ENCODE data around the gene NUPR1. TPM values are rescaled to one million over a fixed set of nuclear protein-coding genes. Genes with fewer than 3 reads are reported as not detected.

NUPR1 gene
- total and polyA plus RNA-seq, 2 of the 13 experiments (the other 11 are each of a cell fraction or from before 2014, with no cell fraction given): 18.0 to 25.6 TPM

GRCh38 chr16:28549301-28549899 lies 10.6 kb upstream of the NUPR1 start (continued):
- TF ChIP-seq NFE2L1 (CRISPR knock-in tag; IDR thresholded peaks at IDR 0.05; ENCODE audit: borderline replicate concordance) (no peak), TBP (CRISPR knock-in tag; IDR thresholded peaks at IDR 0.05) (no peak), PCBP1 (IDR thresholded peaks at IDR 0.05; ENCODE audit: borderline replicate concordance, low read depth, low read length) (no peak), IKZF5 (CRISPR knock-in tag; IDR thresholded peaks at IDR 0.05) (no peak), HMG20B (CRISPR knock-in tag; conservative IDR thresholded peaks at IDR 0.05) (no peak), EED (CRISPR knock-in tag; IDR thresholded peaks at IDR 0.05) (no peak), ZFP1 (CRISPR knock-in tag; IDR thresholded peaks at IDR 0.05) (no peak), ZNF468 (CRISPR knock-in tag; IDR thresholded peaks at IDR 0.05) (no peak), GZF1 (CRISPR knock-in tag; IDR thresholded peaks at IDR 0.05) (no peak), SAP130 (CRISPR knock-in tag; IDR thresholded peaks at IDR 0.05; ENCODE audit: low read depth) (0 out of 2 replicates have a peak, but pooled peaks have one; percentile 33), ZNF766 (CRISPR knock-in tag; IDR thresholded peaks at IDR 0.05; ENCODE audit: borderline replicate concordance) (no peak), ZSCAN9 (CRISPR knock-in tag; IDR thresholded peaks at IDR 0.05; ENCODE audit: borderline replicate concordance) (0 out of 2 replicates have a peak, but pooled peaks have one; percentile 42), ZBTB38 (CRISPR knock-in tag; IDR thresholded peaks at IDR 0.05) (0 out of 2 replicates have a peak, but pooled peaks have one; percentile 31), ZNF841 (CRISPR knock-in tag; IDR thresholded peaks at IDR 0.05; ENCODE audit: borderline replicate concordance) (no peak), ZBTB25 (CRISPR knock-in tag; IDR thresholded peaks at IDR 0.05) (no peak), ZGPAT (CRISPR knock-in tag; IDR thresholded peaks at IDR 0.05) (no peak), IRF2 (CRISPR knock-in tag; IDR thresholded peaks at IDR 0.05) (peak; percentile 58; the same call in 1 of the 2 replicates), NFIB (CRISPR knock-in tag; IDR thresholded peaks at IDR 0.05; ENCODE audit: borderline replicate concordance) (no peak), MEIS2 (CRISPR knock-in tag; IDR thresholded peaks at IDR 0.05) (no peak), ZNF136 (CRISPR knock-in tag; IDR thresholded peaks at IDR 0.05; ENCODE audit: low read depth) (no peak), POLR2G (IDR thresholded peaks at IDR 0.05; ENCODE audit: low read depth, low read length) (no peak), ARID3A (IDR thresholded peaks at IDR 0.05; ENCODE audit: low read depth, low read length) (peak; percentile 64; the same call in 1 of the 2 replicates), RXRB (CRISPR knock-in tag; IDR thresholded peaks at IDR 0.05; ENCODE audit: borderline replicate concordance) (0 out of 2 replicates have a peak, but pooled peaks have one; percentile 45), CCDC6 (CRISPR knock-in tag; IDR thresholded peaks at IDR 0.05) (0 out of 2 replicates have a peak, but pooled peaks have one; percentile 37), IRF9 (CRISPR knock-in tag; IDR thresholded peaks at IDR 0.05; ENCODE audit: borderline replicate concordance) (no peak), NFIC (IDR thresholded peaks at IDR 0.05; ENCODE audit: low read length) (no peak)
